Mesenchymal stem cell (in vitro differentiated cells and primary cell): ENCODE data around the gene MBOAT7.
"Not testable (repeated sequence)": the region's sequence is repeated elsewhere in the genome, so short reads cannot be mapped to it uniquely, and the experiment has no call there.

Experiments used
- DNase-seq: peaks from one replicate; pipeline ENCODE4 v3.0.0-alpha.2; 2013
- H2AFZ ChIP-seq: one replicate; pipeline ENCODE4 v1.6.1; 2013; ENCODE audit warnings: low read depth, mild to moderate bottlenecking, control low read depth, inconsistent platforms, low read length, moderate library complexity
- H2AK5ac ChIP-seq: 2 replicates; pipeline ENCODE4 v1.6.1; 2013; ENCODE audit warnings: low read length, moderate library complexity, mild to moderate bottlenecking, inconsistent platforms; ENCODE audit not compliant: severe bottlenecking
- H2BK120ac ChIP-seq: one replicate; pipeline ENCODE4 v1.6.1; 2013; ENCODE audit warnings: low read depth, mild to moderate bottlenecking, inconsistent platforms, low read length, moderate library complexity
- H2BK12ac ChIP-seq, 2 experiments: one replicate each; pipeline ENCODE4 v1.6.1; 2013; ENCODE audit warnings: inconsistent platforms in 2 of 2, low read length in 2 of 2, mild to moderate bottlenecking in 2 of 2, moderate library complexity in 2 of 2, control low read depth in 1 of 2
- H2BK15ac ChIP-seq: one replicate; pipeline ENCODE4 v1.6.1; 2013; ENCODE audit warnings: mild to moderate bottlenecking, low read depth, inconsistent platforms; ENCODE audit not compliant: poor library complexity, severe bottlenecking
- H2BK5ac ChIP-seq: 2 replicates; pipeline ENCODE4 v1.6.1; 2013; ENCODE audit warnings: low read depth, mild to moderate bottlenecking, low read length, control low read depth, inconsistent platforms; ENCODE audit not compliant: poor library complexity, severe bottlenecking
- H3K14ac ChIP-seq, 2 experiments: one replicate each; pipeline ENCODE4 v1.6.1; 2013; ENCODE audit warnings: inconsistent platforms in 2 of 2, low read length in 2 of 2, control low read depth in 1 of 2, mild to moderate bottlenecking in 1 of 2, moderate library complexity in 1 of 2
- H3K18ac ChIP-seq, 2 experiments: one replicate each; pipeline ENCODE4 v1.6.1; 2013; ENCODE audit warnings: inconsistent platforms in 2 of 2, low read length in 2 of 2, control low read depth in 1 of 2, low read depth in 1 of 2, mild to moderate bottlenecking in 1 of 2
- H3K23ac ChIP-seq, 2 experiments: one replicate each; pipeline ENCODE4 v1.6.1; 2013; ENCODE audit warnings: inconsistent platforms in 2 of 2, low read length in 2 of 2, mild to moderate bottlenecking in 2 of 2, moderate library complexity in 2 of 2, control low read depth in 1 of 2
- H3K27ac ChIP-seq: 2 replicates; pipeline ENCODE4 v1.5.1; 2013; ENCODE audit warnings: mild to moderate bottlenecking, moderate library complexity, low read length, control low read depth, inconsistent platforms; ENCODE audit not compliant: poor library complexity, severe bottlenecking
- H3K27me3 ChIP-seq, 2 experiments: 2 replicates each; pipeline versions ENCODE4 v1.6.1 to v1.7.0; 2013; ENCODE audit warnings: low read length in 2 of 2, mild to moderate bottlenecking in 2 of 2, moderate library complexity in 2 of 2, control low read depth in 1 of 2, inconsistent platforms in 1 of 2; ENCODE audit not compliant: control insufficient read depth in 1 of 2, insufficient read depth in 1 of 2
- H3K36me3 ChIP-seq, 2 experiments: 2 replicates each; pipeline versions ENCODE4 v1.6.1 to v1.7.0; 2013; ENCODE audit warnings: low read length in 2 of 2, control low read depth in 1 of 2, inconsistent platforms in 1 of 2, low read depth in 1 of 2, mild to moderate bottlenecking in 1 of 2; ENCODE audit not compliant: insufficient read depth in 2 of 2, control insufficient read depth in 1 of 2
- H3K4ac ChIP-seq, 2 experiments: one replicate each; pipeline ENCODE4 v1.6.1; 2013; ENCODE audit warnings: inconsistent platforms in 2 of 2, low read length in 2 of 2, mild to moderate bottlenecking in 2 of 2, moderate library complexity in 2 of 2, control low read depth in 1 of 2, low read depth in 1 of 2
- H3K4me1 ChIP-seq: 2 replicates; pipeline ENCODE4 v1.6.1; 2013; ENCODE audit warnings: low read depth, low read length, control low read depth; ENCODE audit not compliant: control insufficient read depth, insufficient read depth
- H3K4me2 ChIP-seq: 2 replicates; pipeline ENCODE4 v1.6.1; 2013; ENCODE audit warnings: low read length, mild to moderate bottlenecking, inconsistent platforms; ENCODE audit not compliant: poor library complexity, severe bottlenecking
- H3K4me3 ChIP-seq, 2 experiments: 2 replicates each; pipeline versions ENCODE4 v1.5.1 to v1.7.0; 2013; ENCODE audit warnings: low read length in 2 of 2, mild to moderate bottlenecking in 2 of 2, control low read depth in 1 of 2, low read depth in 1 of 2; ENCODE audit not compliant: insufficient read depth in 1 of 2
- H3K79me1 ChIP-seq: replicated peaks from 2 replicates; pipeline ENCODE4 v1.6.1; 2013; ENCODE audit warnings: mild to moderate bottlenecking, control low read depth, low read length, inconsistent platforms; ENCODE audit not compliant: poor library complexity, severe bottlenecking
- H3K9ac ChIP-seq: 2 replicates; pipeline ENCODE4 v1.7.0; 2013; ENCODE audit warnings: mild to moderate bottlenecking, low read length, moderate library complexity
- H3K9me3 ChIP-seq: 2 replicates; pipeline ENCODE4 v1.7.0; 2013; ENCODE audit warnings: mild to moderate bottlenecking, low read length; ENCODE audit not compliant: control insufficient read depth
- H4K8ac ChIP-seq: one replicate; pipeline ENCODE4 v1.6.1; 2013; ENCODE audit warnings: inconsistent platforms, mild to moderate bottlenecking, low read length, moderate library complexity
- H4K91ac ChIP-seq: one replicate; pipeline ENCODE4 v1.6.1; 2013; ENCODE audit warnings: mild to moderate bottlenecking, low read length, inconsistent platforms
- WGBS: methylation state at CpG from one replicate; pipeline ENCODE4 v1.1.7; 2013; ENCODE audit warnings: mixed read lengths; 5-methylcytosine and 5-hydroxymethylcytosine counted together

Gene MBOAT7

GRCh38 chr19:54181894-54182293 lies 7.5 kb downstream of the MBOAT7 start:
- H3K4ac ChIP-seq, H3K4me1 ChIP-seq, H2AK5ac ChIP-seq, H2BK15ac ChIP-seq, H3K27me3 ChIP-seq, H2BK5ac ChIP-seq, H3K9me3 ChIP-seq, H3K9ac ChIP-seq, H3K14ac ChIP-seq, H2AFZ ChIP-seq, H3K4me2 ChIP-seq, H4K91ac ChIP-seq, H2BK12ac ChIP-seq, H4K8ac ChIP-seq, DNase-seq, H3K23ac ChIP-seq, H2BK120ac ChIP-seq, H3K4me3 ChIP-seq, H3K18ac ChIP-seq, H3K27ac ChIP-seq: not testable (repeated sequence)
- Histone ChIP-seq H3K79me1 (peaks cover 48% of the 10 kb centered on the region), H3K36me3 (peaks cover 51 to 54% of the 10 kb centered on the region in 2 experiments)
- 89% methylated on average over 1 of the region's 3 CpGs for WGBS

- Histone ChIP-seq H3K27ac (no peak overlapping the region), H3K9ac (no peak overlapping the region), H3K18ac (no peak overlapping the region), H2AK5ac (no peak overlapping the region), H3K36me3 (peaks cover 51 to 52% of the 10 kb centered on the region in 2 experiments), H3K79me1 (peaks cover 41% of the 10 kb centered on the region), H3K4me3 (no peak overlapping the region), H3K9me3 (no peaks in the 10 kb centered on the region), H3K4me2 (no peak overlapping the region), H4K8ac (no peak overlapping the region), H3K23ac (no peak overlapping the region), H3K4ac (no peak overlapping the region), H4K91ac (no peak overlapping the region), H2BK15ac (no peak overlapping the region), H3K4me1 (peaks cover 2% of the 10 kb centered on the region), H2BK120ac (no peak overlapping the region), H3K27me3 (no peaks in the 10 kb centered on the region), H2BK5ac (no peak overlapping the region), H2AFZ (no peak overlapping the region), H2BK12ac (no peak overlapping the region), H3K14ac (no peak overlapping the region)
- no peak for DNase-seq
- WGBS = 97% methylated on average over 37 of the region's 37 CpGs
Observed at GRCh38 chr19:54180691-54181091, 8.7 kb downstream of the MBOAT7 start.

- H2AFZ ChIP-seq = no peak overlapping the region
- H3K4me2 ChIP-seq = no peak overlapping the region
- peak overlapping the region in 1 of 2 experiments; percentile 14 for H3K18ac ChIP-seq
- H3K9ac ChIP-seq = no peak overlapping the region
- H3K27ac ChIP-seq = no peak overlapping the region
- no peak overlapping the region for H4K8ac ChIP-seq
- no peak overlapping the region for H2BK12ac ChIP-seq
- no peak overlapping the region for H2BK5ac ChIP-seq
- H3K9me3 ChIP-seq = no peaks in the 10 kb centered on the region
- H2AK5ac ChIP-seq = no peak overlapping the region
- no peak overlapping the region for H3K4ac ChIP-seq
- H3K23ac ChIP-seq = no peak overlapping the region
- peaks cover 56% of the 10 kb centered on the region in 2 experiments for H3K36me3 ChIP-seq
- no peaks in the 10 kb centered on the region for H3K27me3 ChIP-seq
- no peak overlapping the region for H2BK120ac ChIP-seq
- peaks cover 39% of the 10 kb centered on the region for H3K79me1 ChIP-seq
- H3K4me1 ChIP-seq = peaks cover 2% of the 10 kb centered on the region
- no peak overlapping the region for H3K14ac ChIP-seq
- H3K4me3 ChIP-seq = no peak overlapping the region
- no peak overlapping the region for H2BK15ac ChIP-seq
- peak overlapping the region; percentile 54 for H4K91ac ChIP-seq
- peak; percentile 89 for DNase-seq
- WGBS = 55% methylated on average over 10 of the region's 10 CpGs
Observed at GRCh38 chr19:54179921-54180461, 9.4 kb downstream of the MBOAT7 start.

- no peak overlapping the region for H3K23ac ChIP-seq
- H3K9me3 ChIP-seq = no peaks in the 10 kb centered on the region
- no peak overlapping the region for H3K14ac ChIP-seq
- H2AK5ac ChIP-seq = no peak overlapping the region
- H3K4ac ChIP-seq = no peak overlapping the region
- no peak overlapping the region for H3K9ac ChIP-seq
- H4K8ac ChIP-seq = no peak overlapping the region
- no peak overlapping the region for H2BK15ac ChIP-seq
- H2BK5ac ChIP-seq = no peak overlapping the region
- H3K79me1 ChIP-seq = peaks cover 38% of the 10 kb centered on the region
- peaks cover 2% of the 10 kb centered on the region for H3K4me1 ChIP-seq
- H3K36me3 ChIP-seq = peaks cover 56 to 59% of the 10 kb centered on the region in 2 experiments
- H3K4me2 ChIP-seq = no peak overlapping the region
- H2BK12ac ChIP-seq = no peak overlapping the region
- no peak overlapping the region for H2AFZ ChIP-seq
- H3K27me3 ChIP-seq = no peaks in the 10 kb centered on the region
- DNase-seq = no peak
- H2BK120ac ChIP-seq = no peak overlapping the region
- H3K4me3 ChIP-seq = no peak overlapping the region
- peak overlapping the region; percentile 54 for H4K91ac ChIP-seq
- no peak overlapping the region for H3K27ac ChIP-seq
- 94% methylated on average over 10 of the region's 10 CpGs for WGBS
- H3K18ac ChIP-seq = no peak overlapping the region
Observed at GRCh38 chr19:54179262-54179852, 10.0 kb downstream of the MBOAT7 start.
